Inflammatory macrophage treated with lipopolysaccharide for 4 hours (primary cell): ENCODE measurements around the gene SPATA16.
"Not testable (repeated sequence)": the region's sequence is repeated elsewhere in the genome, so short reads cannot be mapped to it uniquely, and the experiment has no call there.

Source experiments
- DNase-seq: peaks from one replicate; pipeline ENCODE4 v3.0.0-alpha.2; 2020

Gene SPATA16

DNA sequence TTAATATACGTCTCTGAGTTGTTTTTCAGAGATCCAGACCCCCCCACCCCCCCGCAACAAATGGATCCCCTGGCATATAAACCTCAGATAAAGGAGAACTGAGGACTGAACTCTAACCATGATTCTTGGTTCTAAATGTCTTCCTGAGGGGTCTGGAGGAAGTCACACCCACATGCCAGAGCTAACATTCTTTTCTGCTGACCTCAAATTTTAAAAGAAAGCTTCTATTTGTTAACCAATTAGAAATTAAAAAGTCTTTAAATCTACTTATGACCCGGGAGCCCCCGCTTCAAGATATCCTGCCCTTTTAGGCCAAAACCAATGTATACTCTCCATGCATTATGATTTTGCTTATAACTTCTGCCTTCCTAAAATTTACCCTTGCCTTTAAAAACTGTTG is 202.2 kb downstream of the SPATA16 start:
- no peak for DNase-seq

DNA sequence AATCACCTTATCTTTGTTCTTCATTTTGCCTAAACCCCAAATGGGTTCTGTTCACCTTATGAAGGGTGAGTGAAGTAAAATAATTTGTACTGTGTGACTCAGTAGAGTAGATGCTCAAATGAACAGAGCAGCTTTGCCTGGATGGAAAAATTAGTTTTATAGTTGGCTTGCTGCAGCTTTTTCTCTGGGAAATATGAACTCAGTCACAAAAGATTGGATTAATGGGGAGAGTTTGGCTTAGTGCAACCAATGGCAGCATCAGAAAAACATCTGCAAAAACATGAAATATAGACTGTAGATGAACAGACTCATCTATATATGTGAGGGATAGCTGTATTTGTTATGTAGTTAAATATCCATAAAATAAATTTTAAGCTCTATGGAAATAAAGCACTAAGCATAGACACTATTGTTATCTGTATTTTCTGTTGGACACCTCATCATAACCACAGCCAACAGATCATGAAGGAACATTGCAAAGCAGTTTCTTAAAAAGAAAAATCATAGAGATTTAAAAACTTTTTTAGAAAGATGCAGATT is 209.2 kb downstream of the SPATA16 start:
- DNase-seq: no peak

DNA sequence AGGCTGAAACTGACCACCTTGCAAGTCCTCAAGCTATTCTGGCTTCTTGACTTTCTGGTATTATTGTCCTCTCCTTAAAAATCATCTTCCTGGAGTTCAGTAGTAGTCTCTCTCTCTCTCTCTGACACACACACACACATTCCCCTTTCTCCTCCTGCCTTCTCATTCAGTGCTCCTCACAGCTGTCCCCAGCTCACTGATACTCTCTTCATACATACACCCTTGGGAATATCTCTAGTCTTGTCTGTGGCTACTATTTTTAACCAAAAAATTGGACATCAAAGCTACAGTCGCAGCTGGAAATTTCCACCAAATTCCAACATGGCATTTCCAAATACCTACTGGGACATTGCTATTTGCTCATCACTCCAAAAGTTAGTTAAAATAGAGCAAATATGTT is 211.6 kb downstream of the SPATA16 start:
- no peak for DNase-seq

DNA sequence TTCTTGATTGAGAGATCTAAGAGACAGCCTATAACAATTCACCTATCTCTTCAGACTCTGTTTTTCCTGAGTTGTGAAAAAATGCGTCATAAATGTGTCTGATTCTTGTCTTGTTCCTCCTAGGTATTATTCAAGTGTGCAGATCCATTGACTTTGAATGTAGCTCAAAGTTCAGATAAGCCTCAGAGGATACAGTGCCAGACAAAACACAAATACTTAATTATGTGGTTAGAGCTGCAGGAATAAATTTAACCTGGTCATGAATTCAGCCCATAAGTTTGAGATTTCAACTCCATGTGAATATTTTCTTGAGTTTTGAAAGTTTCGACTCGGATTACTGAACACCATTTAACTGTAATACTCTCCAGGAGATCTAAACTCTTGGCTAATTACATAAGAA is 216.5 kb downstream of the SPATA16 start:
- DNase-seq: no peak

DNA sequence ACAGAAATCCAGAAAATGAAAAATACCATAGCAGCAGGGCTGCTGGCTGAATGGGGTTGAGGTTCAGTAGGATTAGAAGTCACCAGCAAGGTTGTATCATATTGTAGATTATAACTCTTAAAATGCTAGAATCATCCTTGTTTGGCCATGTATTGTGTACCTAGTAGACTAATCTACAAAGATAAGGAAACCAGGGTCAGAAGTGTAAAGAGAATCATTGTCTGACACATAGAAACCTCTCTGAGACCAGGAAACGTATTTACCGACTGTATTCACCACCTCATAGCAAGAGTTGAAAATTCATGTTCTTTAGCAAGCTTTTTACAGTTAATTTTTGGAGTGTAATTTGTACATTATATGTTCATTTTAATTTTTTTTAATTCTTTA is 221.7 kb downstream of the SPATA16 start:
- DNase-seq: no peak

DNA sequence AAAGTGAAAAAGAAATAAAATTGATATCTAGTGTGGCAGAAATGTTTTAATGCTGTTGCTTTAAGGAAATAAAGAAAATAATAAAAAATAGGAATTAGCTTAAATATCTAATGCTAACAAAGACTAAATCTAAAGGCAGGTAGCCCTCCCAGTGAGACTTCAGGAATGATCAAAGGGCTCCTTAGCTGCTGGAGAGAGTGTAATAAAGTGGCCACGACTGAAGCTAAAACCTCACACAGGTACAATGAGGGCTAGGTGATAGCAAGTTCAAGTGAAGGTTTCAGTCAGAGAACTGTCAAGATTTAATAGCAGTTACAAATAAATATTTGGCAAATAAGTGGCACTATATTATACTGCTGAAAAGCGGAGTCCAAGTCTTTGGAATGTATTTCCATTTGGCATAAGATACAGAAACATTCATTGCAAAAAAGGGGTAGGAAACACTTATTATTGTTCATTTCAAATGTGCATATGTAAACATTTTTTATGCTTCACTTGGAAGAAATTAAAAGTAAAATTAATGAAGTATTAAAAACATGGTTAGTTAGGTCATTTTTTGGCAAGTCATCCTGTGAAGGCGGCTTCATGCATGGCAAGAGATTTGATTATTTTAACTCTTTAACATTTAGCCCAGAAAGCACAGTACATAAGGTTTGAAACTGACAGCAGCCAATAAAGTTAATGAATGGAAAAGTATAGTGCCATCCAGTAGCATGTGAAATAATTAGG is 222.3 kb downstream of the SPATA16 start:
- DNase-seq: no peak

DNA sequence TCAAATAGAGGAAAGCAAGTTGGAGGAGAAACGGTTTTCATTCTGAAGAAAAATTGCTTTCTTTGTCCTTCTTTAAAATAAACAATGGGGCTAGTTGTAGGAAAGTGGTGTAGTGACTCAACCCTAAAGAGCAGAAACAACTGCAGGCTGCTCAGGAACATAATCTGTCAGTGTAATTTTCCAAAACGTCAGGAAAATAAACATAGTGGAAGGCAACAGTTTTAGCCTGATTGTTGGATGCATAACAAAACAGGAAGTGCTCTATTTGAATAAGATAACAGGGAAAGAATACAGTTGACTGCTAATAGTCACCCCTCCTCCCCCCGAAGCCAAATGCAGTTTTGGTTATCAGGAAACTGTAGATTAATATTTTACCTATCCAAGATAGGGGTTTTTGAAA is 222.9 kb downstream of the SPATA16 start:
- no peak for DNase-seq

DNA sequence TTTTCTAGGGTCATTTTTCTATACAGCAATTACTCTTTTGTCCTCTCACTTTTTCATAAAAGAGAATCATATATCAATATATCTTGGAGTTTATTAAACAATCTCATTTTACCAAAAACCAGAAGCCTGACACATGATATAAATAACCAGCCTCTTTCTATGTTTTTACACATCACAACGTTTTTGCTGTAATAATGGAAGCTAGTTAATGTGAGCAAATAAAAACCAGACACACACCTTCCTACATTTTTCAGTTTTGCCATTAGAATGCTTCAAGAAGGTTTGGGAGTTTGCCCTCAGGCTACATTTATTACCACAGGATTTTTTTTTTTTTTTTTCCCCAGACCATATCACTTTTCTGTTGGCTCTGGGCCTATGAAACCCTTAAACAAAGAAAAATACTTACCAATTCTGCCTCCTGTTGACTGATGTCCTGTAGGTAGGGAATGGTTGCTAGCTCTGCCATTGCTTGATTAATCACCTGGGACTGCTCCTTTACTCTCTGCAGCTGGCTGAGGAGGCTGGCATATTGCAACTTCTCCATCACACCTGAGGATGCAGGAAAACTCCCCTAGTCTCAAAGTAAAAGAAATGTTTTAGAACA is 225.0 kb downstream of the SPATA16 start:
- no peak for DNase-seq

DNA sequence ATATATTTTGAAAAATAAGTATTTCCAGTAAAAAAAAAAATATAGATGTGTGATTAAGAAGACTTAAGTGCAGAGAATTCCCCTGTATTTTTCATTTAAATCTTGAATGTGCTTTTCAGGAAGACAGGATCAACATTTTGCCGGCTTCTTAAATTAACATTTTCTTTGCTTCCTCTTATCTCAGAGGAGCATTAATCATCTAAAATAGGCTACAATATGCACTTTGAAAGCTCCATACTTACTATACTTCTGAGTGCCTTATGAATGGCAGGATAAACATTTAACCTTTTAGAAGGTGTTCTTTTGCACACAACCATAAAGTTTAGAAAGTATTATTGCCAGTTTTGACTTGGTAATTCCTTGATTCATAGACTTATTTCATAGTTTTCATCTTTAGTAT is 226.2 kb downstream of the SPATA16 start:
- DNase-seq: no peak

DNA sequence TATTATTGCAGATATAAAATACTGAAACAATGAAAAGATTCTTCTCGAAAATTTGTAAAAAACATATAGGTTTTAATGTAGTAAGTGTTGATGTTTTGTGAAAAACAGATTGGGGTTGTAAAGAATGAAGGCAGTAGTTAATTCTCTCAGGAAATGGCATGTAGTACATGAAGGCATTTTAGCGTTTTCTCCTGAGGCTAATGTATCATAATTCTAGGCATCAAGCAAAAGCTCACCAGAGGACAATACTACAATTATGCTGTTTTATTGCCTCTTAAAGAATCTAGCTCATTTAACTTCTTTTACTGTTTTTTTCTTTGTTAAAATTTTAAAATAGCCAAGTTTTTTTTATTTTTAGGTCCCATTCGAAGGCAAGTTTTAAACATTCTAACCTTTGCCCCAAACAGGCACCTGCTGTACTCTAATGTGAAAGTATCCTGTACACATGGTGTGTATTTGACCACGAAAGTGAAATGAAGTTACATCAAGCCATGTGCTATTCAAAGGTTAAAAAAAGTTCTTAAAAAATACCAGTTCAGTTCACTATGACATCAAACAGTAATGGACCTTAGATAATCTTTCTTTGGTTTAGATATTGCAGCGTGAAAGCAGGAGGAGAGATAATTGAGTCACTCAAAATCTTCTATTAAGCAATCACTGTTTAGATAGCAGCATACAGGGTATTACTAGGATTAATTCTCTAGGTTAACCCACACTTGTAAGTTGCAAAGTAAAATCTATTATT is 227.0 kb downstream of the SPATA16 start:
- no peak for DNase-seq

DNA sequence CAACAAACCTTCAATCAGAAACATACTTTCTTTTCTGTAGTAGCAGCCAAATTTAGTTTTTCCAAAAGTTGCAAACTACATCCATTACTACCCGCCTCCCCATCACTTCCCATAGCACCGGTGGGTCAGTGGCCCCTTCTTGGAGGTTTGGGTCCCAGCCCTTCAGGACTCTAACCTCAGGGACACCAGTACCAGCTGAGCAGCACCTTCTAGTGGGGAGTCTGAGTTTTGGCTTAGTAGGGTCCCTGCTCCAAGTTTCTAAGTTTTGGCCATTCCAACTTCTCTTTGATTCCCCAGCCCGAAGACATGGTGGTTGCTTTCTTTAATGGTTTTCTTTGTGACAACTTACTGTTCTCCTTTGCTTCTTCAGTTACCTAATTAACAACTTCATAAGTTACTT is 229.9 kb downstream of the SPATA16 start:
- no peak for DNase-seq

DNA sequence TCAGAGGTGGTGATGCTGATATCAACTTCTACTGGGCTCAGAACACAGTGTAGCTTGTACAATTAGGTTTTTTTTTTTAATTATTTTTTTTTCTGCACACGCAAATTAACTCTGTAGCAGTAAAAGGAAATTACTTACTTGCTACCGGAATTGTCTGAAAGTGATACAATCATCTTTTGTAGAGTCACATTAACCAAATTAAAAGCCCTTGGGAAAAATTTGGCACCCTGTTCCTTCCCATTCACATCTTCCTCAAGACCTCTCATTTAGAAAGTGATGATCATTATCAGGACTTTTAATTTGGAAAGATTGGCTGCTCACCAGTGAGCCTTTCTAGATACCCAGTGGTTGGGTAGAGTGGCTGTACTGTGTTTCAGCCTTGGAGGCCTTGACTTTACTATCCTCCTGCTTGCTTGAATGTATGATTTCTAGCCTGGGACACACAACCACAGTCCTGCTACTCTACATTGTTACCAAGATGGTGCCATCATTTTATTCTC is 232.2 kb downstream of the SPATA16 start:
- no peak for DNase-seq

DNA sequence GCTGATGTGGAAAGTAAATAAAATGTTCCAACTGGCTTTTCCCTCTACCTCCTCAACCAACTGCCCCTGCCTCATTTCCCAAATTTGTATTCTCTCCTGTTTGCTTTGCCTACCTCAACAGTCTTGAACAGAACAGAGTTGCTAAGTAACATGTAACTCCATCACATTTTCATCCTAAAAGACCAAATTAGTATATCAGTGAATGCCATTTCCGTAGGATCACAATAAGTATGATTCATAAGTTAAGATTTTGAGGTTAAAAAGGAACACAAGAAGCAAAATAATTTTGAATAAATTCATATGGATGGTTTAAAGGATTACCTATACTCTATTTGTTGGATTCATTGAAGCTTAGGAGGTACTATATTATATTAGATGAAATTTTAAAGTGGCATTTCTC is 235.6 kb downstream of the SPATA16 start:
- no peak for DNase-seq

DNA sequence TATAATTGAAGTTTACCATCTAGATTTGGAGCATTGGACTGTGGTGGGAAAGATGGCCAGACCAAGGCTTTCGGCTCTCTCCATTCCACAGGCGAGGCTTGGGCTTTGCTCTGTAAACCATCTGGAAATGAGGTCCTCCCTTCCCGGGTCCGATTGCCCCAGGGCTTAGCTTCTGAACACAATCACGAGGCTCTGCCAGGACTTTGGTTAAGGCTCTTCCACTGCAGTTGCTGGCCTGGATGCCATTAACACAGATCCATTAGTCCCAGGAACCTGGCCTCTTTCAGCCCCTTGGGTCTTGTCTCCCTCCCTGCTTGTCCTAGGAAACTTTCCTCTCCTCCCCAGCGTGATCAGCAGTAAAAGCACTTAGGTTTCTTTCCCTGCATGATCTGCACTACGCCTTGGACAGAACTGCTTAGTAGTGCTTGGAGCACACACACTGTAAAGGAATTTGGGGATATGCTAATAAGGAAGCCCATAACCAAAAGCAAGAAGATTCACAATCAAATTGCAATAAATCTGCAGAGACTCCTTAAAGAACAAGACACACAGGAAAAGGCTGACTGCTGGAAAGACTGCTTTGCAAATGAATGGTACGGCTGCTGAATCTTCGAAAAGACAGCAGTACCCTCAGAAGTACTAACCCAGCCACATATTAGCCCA is 236.2 kb downstream of the SPATA16 start:
- no peak for DNase-seq

DNA sequence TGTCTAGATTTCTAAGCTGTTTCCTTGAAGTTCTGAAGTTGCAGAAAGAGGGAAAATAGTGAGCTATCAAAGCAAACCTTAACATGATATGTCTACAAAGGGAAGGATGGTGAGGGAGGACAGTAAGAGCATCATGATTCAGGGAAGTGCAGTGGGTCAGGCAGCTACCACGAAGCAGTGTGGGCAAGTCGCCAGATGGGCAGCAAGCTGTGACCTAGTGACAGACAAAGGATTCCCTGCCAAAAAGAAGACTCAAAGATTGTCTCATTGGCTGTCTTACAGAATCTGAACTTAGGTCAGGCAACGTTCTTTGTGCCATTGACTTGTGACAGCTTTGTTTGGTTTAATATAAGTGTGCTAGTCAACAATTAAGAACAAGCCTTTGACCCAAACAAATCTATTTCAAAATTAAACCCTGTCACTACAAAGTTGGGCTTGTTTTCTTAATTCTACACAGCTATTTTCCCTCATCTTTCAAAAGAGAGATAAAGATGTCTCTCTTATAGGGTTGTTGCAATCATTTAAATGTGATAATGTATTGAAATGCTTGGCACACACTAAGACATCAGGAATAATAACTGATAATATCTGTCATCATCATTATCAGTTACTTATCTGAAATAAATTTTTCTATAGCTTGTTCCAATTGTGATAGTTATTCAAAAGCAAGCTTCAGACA is 237.3 kb downstream of the SPATA16 start:
- no peak for DNase-seq

DNA sequence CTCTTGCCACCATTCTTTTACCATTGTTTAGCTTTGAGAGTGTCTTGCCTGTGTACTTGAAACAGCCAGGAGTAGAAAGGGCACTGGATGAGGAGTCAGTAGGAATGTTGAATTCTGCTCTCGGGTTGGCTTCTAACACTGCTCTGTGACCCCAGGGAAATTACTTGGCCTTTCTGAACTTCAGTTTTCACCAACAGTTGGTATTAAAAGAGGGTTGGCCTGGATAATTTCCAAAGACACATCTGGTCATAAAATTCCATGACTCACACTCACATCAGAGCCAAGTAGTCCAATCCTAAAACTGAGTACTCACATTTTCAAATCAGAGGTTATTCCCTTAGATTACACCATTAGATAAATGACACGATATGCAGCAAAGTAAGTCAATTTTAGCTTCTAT is 248.9 kb downstream of the SPATA16 start:
- DNase-seq: no peak

DNA sequence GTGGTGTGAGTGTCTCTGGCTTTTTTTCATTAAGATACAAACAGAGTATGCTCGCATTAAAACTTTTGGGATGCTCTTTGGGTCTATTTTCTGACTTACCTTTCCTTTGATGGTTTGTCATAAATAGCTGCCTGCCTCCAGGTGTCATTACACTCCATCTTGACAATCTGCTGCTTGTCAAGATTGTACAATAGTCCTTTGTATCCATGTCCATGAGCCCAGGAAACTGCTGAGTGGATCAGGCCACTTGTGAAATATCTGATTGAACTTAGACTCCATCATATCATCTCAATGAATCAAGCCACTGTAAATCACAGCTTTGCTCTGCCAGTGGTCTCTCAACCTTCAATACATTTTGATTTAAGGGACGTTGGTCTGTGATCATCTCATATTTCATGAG is 255.3 kb downstream of the SPATA16 start:
- no peak for DNase-seq

DNA sequence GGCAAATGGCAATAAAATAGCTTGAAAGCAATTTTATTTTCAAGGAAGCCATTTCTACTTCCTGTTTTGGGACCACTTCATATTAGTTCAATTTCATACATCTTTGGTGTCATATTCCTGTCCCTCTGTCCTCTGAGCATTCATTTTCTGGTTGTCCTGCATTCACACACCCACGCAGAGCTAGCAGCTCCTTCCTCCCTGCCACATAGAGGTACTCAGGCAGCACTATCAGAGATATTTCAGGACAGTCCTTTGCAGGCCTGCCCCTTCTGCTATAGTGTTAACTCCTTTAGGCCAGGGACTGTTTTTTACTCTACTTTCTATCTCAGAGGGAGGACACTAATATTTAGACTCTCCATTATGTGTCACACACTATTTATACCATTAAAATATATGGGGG is 258.5 kb downstream of the SPATA16 start:
- no peak for DNase-seq

DNA sequence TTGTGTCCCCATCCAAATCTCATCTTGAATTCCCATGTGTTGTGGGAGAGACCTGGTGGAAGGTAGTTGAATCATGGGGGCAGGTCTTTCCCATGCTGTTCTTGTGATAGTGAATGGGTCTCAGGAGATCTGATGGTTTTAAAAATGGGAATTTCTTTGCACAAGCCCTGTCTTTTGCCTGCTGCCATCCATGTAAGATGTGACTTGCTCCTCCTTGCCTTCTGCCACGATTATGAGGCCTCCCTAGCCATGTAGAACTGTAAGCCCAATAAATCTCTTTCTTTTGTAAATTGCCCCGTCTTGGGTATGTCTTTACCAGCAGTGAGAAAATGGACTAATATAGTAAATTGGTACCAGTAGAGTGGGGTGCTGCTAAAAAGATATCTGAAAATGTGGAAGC is 261.7 kb downstream of the SPATA16 start:
- not testable (repeated sequence) for DNase-seq

DNA sequence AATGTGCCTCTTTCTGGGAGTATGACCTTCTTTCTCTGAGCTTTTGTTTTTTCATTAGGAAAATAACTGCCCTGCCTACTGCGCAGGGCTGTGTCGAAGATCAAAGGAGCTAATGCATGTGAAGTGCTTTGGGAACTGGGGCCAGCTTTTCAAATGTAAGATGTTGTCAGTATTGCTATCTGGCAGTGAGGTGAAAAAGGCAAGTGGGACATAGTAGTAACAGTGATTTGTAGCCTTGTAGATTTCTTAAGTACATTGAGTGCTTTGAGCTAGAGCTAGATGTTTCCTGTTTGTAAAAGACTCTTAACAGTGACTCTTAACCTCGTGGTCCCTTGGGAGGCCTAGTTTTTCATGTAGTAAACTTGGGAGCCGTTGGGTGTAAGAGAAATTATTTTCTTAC is 264.0 kb downstream of the SPATA16 start:
- DNase-seq: no peak

DNA sequence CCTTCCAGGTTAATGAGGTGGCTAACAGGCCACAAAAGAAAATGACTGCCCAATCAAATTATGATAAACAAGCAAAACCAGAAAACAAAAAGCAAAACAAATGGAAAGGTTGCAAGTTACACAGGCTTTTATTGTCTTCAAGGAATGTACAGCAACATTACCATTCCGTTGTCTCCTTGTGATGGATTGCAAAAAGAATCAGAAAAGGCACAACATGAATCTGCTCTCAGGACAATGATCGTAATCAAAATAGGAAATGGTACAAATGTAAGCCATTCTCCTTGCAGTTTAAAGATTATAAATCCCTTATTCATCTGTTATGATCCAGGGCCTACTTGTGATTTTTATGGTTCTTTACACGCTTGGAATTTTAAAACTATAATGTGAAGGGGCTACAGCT is 264.7 kb downstream of the SPATA16 start:
- no peak for DNase-seq

DNA sequence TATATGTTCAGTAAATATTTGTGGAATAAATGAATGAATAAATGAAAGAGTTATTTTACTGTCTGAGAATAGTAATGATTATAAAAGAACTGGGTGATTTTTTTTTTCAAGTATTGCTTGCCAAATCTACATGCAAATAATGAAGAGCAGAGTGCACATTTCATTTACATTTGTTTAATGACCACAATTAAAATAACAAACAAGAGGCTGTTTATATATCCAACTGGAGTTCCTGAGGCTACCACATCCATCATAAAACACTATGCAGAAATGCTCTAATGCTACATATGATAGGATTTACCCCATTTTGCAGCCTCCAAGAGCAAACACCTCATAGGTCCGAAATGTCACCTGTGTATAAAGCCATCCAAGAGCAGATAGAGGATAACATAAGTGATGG is 266.0 kb downstream of the SPATA16 start:
- no peak for DNase-seq
